Measurements from ENCODE around the gene EPHA8.

- TF ChIP-seq CTCF (IDR thresholded peaks at IDR 0.05): no peak
- TF ChIP-seq GABPB1 (CRISPR knock-in tag; IDR thresholded peaks at IDR 0.05): no peak
- TF ChIP-seq, protein P1, sequence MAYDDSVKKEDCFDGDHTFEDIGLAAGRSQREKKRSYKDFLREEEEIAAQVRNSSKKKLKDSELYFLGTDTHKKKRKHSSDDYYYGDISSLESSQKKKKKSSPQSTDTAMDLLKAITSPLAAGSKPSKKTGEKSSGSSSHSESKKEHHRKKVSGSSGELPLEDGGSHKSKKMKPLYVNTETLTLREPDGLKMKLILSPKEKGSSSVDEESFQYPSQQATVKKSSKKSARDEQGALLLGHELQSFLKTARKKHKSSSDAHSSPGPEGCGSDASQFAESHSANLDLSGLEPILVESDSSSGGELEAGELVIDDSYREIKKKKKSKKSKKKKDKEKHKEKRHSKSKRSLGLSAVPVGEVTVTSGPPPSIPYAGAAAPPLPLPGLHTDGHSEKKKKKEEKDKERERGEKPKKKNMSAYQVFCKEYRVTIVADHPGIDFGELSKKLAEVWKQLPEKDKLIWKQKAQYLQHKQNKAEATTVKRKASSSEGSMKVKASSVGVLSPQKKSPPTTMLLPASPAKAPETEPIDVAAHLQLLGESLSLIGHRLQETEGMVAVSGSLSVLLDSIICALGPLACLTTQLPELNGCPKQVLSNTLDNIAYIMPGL (CRISPR knock-in tag; IDR thresholded peaks at IDR 0.05): no peak
- TF ChIP-seq MYBL2 (CRISPR knock-in tag; IDR thresholded peaks at IDR 0.05): no peak
- TF ChIP-seq ZBTB21 (CRISPR knock-in tag; IDR thresholded peaks at IDR 0.05; ENCODE audit: borderline replicate concordance): no peak
These were observed 31.8 kb downstream of the EPHA8 start for GRCh38 chr1:22595108-22595507.
